ENCODE results near the gene SLC36A1. TPM values are rescaled to one million over a fixed set of nuclear protein-coding genes. Genes with fewer than 3 reads are reported as not detected.

The SLC36A1 gene
- polyA plus RNA-seq, 2 donors: 2.2 to 2.4 TPM

Other genes with a start within 250 kb of the SLC36A1 start
- 10 to 100 TPM; 24.2 to 32.4 TPM for gene CCDC69, start 223.5 kb upstream of the SLC36A1 start, polyA plus RNA-seq
- gene GM2A, start 194.4 kb upstream of the SLC36A1 start, polyA plus RNA-seq: 10 to 100 TPM; 43.4 to 80.7 TPM
- gene SLC36A3, start 143.8 kb upstream of the SLC36A1 start, polyA plus RNA-seq: not detected
- gene SLC36A2, start 100.0 kb upstream of the SLC36A1 start, polyA plus RNA-seq: not detected
- gene FAT2, start 143.7 kb downstream of the SLC36A1 start, polyA plus RNA-seq: 10 to 100 TPM; 29.5 to 33.8 TPM
- gene SPARC, start 239.3 kb downstream of the SLC36A1 start, polyA plus RNA-seq: 10 to 100 TPM; 12.1 to 52.5 TPM

All from esophagus (tissue), 2 donors.